ENCODE results near the gene PHF21A. TPM values are rescaled to one million over a fixed set of nuclear protein-coding genes. Genes with fewer than 3 reads are reported as not detected.

PHF21A gene
- total RNA-seq, 1 donor from 2014 or later: 35.9 TPM

DNA sequence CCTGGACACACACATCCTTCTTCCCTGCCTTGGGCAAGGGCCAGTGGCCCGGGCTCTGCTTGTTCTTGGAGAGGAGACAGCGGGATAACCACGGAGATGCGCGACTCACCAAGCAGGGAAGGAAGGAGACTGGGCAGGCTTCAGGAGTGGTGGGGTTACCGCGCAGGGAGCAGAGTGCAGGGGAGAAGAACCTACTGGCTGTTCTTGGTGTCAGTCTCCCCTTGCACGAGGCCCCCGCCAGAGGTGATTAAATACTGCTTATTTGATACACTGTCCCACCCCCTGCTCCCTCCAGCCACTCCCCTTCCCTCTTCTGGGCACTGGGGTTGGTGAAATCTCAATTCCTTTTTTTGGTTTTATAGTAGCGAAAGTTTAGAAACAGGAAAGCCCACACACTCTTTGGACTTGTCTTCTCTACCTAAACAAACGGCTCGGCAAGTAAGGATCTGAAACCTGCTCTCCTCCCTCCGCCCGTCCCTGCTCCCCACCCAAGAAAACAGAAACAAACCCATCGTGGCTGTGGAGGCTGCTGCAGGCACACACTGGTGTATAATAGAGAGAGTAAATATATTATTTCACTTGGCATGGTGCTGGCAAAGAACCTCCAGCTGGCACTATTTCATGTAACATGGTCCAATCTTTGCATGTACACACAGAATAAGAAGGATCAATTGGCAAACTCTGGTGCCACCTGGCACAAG, 188.0 kb downstream of the PHF21A start:
- Mint-ChIP-seq H3K4me3 (ENCODE audit: unreplicated experiment) (no peak overlapping the region), H3K9me3 (ENCODE audit: low read depth) (no peaks in the 10 kb centered on the region), H3K4me1 (ENCODE audit: low read depth) (peaks cover 6% of the 10 kb centered on the region), H3K27ac (ENCODE audit: unreplicated experiment) (no peak overlapping the region), H3K36me3 (ENCODE audit: low read depth) (peaks cover 17% of the 10 kb centered on the region), H3K27me3 (ENCODE audit: low read depth) (no peaks in the 10 kb centered on the region)
- DNase-seq (ENCODE audit: low spot score): no peak
- TF ChIP-seq, protein P1, sequence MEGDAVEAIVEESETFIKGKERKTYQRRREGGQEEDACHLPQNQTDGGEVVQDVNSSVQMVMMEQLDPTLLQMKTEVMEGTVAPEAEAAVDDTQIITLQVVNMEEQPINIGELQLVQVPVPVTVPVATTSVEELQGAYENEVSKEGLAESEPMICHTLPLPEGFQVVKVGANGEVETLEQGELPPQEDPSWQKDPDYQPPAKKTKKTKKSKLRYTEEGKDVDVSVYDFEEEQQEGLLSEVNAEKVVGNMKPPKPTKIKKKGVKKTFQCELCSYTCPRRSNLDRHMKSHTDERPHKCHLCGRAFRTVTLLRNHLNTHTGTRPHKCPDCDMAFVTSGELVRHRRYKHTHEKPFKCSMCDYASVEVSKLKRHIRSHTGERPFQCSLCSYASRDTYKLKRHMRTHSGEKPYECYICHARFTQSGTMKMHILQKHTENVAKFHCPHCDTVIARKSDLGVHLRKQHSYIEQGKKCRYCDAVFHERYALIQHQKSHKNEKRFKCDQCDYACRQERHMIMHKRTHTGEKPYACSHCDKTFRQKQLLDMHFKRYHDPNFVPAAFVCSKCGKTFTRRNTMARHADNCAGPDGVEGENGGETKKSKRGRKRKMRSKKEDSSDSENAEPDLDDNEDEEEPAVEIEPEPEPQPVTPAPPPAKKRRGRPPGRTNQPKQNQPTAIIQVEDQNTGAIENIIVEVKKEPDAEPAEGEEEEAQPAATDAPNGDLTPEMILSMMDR (IDR thresholded peaks at IDR 0.05): no peak

DNA sequence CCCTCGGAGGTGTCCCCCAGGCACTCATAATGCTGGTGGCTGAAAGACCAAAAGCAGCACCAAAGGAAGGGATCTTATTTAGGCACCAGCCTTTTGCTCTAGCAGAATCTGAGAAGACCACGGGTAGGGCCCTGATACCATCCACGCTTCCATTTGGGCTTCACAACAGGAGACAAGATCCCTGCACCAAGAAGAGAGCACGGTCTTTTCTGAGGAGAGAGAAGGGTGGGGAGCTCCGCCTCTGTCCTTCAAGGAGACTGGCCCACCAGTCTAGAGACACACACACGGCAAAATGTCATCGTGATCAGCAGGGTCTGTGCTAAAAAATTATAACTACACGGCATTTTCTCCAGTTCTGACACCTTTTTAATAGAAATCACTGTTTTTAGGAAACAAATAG, 189.0 kb downstream of the PHF21A start:
- Mint-ChIP-seq H3K4me1 (ENCODE audit: low read depth) (peaks cover 6% of the 10 kb centered on the region), H3K27ac (ENCODE audit: unreplicated experiment) (no peak overlapping the region), H3K27me3 (ENCODE audit: low read depth) (no peaks in the 10 kb centered on the region), H3K9me3 (ENCODE audit: low read depth) (no peaks in the 10 kb centered on the region), H3K4me3 (ENCODE audit: unreplicated experiment) (no peak overlapping the region), H3K36me3 (ENCODE audit: low read depth) (peaks cover 15% of the 10 kb centered on the region)
- DNase-seq (ENCODE audit: low spot score): no peak
- TF ChIP-seq, protein P1 (IDR thresholded peaks at IDR 0.05): no peak

DNA sequence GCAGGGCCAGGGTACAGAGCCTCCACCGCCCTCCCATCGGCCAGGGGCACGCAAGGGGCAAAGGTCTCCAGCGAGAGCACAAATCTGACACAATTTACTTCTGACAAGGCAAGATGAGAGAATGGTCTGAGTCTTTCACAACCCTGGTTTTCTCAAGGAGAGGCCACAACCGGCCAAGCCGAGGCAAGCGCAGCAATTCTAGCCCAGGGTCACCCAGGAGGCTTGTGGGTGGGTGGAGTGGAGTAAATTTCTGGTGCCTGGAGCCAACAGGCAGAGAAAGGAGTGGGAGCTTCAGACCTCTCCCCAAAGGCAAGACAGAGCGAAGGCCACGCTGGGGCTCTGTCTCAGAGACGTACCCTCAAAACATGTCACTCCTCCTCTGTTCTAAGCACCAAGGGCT, 189.5 kb downstream of the PHF21A start:
- TF ChIP-seq, protein P1 (IDR thresholded peaks at IDR 0.05): no peak

DNA sequence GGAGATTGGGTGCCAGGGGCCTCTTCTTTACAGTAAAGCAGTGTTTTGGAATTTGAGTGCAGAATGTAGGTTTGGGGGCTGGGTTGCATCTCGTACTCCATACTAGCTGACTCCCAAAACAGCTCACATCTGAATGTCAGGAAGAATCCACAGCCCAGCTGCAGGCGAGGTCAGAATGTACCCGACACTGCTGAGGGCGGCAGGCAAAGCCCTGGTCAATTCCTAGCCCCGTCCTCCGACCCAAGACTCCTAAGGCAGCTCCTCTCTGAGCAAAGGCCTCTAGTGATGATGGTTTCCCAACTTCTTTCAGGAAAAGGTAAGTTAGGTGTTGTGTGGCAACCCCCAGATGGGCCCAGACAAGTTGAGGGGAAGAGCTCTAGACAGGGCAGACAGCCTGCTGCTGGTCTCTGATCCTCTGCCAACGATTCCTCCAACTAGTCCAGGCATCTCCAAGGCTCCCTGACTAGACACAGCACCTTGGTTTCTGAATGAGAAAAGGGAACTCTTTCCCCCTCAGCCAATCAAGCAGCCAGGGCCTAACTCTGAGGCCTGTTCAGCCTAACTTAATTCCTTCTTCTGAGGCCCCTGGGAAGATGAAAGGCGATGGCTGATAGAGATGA, 190.2 kb downstream of the PHF21A start:
- Mint-ChIP-seq H3K36me3 (ENCODE audit: low read depth) (peaks cover 14% of the 10 kb centered on the region), H3K4me1 (ENCODE audit: low read depth) (peaks cover 6% of the 10 kb centered on the region), H3K9me3 (ENCODE audit: low read depth) (no peaks in the 10 kb centered on the region), H3K4me3 (ENCODE audit: unreplicated experiment) (no peak overlapping the region), H3K27ac (ENCODE audit: unreplicated experiment) (no peak overlapping the region), H3K27me3 (ENCODE audit: low read depth) (peaks cover 5% of the 10 kb centered on the region)
- TF ChIP-seq, protein P1 (IDR thresholded peaks at IDR 0.05): no peak
- no peak for DNase-seq (ENCODE audit: low spot score)

More for the DNA sequence above, 189.5 kb downstream of the PHF21A start:
- Mint-ChIP-seq H3K9me3 (ENCODE audit: low read depth) (no peaks in the 10 kb centered on the region), H3K27ac (ENCODE audit: unreplicated experiment) (no peak overlapping the region), H3K4me3 (ENCODE audit: unreplicated experiment) (no peak overlapping the region), H3K4me1 (ENCODE audit: low read depth) (peaks cover 6% of the 10 kb centered on the region), H3K36me3 (ENCODE audit: low read depth) (peaks cover 15% of the 10 kb centered on the region), H3K27me3 (ENCODE audit: low read depth) (peaks cover 4% of the 10 kb centered on the region)
- no peak for DNase-seq (ENCODE audit: low spot score)

DNA sequence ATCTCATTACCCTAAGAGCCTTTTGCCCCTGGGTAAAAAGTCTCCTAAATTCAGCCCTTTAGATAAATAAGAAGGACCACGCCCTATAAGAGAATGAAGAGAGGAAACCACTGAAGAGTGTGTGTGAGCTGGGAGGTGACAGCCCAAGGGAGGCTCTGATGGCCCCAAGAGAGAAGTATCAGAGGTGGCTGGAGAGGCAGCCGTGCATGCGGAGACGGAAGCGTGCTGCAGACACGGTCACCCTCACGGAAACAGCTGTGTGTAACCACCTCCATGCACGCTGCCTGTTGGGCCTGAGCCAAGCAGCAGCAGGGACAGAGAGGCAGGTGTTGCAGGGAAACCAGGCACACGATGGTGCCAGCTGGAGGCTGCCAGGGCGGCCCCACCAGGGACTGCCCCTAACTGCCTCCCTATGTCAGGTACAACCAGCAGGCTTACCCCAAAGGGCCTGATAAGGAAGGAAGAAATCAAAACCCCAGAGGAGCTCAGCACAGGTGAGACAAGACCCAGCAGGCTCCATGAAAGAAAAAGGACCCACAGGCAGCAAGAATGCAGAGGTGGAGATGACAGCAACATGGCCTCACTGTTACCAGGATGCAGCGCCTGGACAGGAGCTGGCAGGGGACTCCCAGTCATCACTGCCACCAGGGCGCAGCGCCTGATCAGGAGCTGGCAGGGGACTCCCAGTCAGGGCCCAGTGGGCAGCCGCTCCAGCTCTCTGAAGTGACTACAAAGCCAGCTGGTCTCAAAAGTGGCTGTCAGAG, 191.0 kb downstream of the PHF21A start:
- no peak overlapping the region for H3K4me3 Mint-ChIP-seq (ENCODE audit: unreplicated experiment)

More for the DNA sequence above, 191.0 kb downstream of the PHF21A start:
- H3K4me1 Mint-ChIP-seq (ENCODE audit: low read depth): peaks cover 6% of the 10 kb centered on the region
- no peak for DNase-seq (ENCODE audit: low spot score)
- no peak overlapping the region for H3K27ac Mint-ChIP-seq (ENCODE audit: unreplicated experiment)
- no peaks in the 10 kb centered on the region for H3K9me3 Mint-ChIP-seq (ENCODE audit: low read depth)
- H3K27me3 Mint-ChIP-seq (ENCODE audit: low read depth): peaks cover 7% of the 10 kb centered on the region
- peaks cover 14% of the 10 kb centered on the region for H3K36me3 Mint-ChIP-seq (ENCODE audit: low read depth)
- TF ChIP-seq, protein P1 (IDR thresholded peaks at IDR 0.05): no peak

All from chondrocyte (in vitro differentiated cells).